ENCODE data around the gene YES1.

The YES1 gene

GRCh38 chr18:712401-713134, 99.5 kb downstream of the YES1 start, which contains the start of gene ENOSF1:
Gene ENOSF1 (minus strand): TSS chr18:712630. CDS start chr18:712587, 43 bp downstream.
- FAIRE-seq: no peak

GRCh38 chr18:711657-712400, 100.2 kb downstream of the YES1 start:
- peak; percentile 41 for DNase-seq (ENCODE audit: insufficient read length, low spot score)
- FAIRE-seq: peak; percentile 88
- TF ChIP-seq POLR2A (IDR thresholded peaks at IDR 0.05; ENCODE audit: low read depth, low read length): no peak

More at GRCh38 chr18:712401-713134, 99.5 kb downstream of the YES1 start, which contains the start of gene ENOSF1:
- DNase-seq (ENCODE audit: insufficient read length, low spot score): peak; percentile 88
- 0 out of 2 replicates have a peak, but pooled peaks have one; percentile 37 for TF ChIP-seq POLR2A (IDR thresholded peaks at IDR 0.05; ENCODE audit: low read depth, low read length)

- TF ChIP-seq POLR2A (IDR thresholded peaks at IDR 0.05; ENCODE audit: low read depth, low read length): no peak
- FAIRE-seq (no peak), DNase-seq (ENCODE audit: insufficient read length, low spot score) (no peak)
These were observed 100.8 kb downstream of the YES1 start for GRCh38 chr18:711310-711656.

- DNase-seq (ENCODE audit: insufficient read length, low spot score): no peak
- FAIRE-seq: peak; percentile 36
- TF ChIP-seq POLR2A (IDR thresholded peaks at IDR 0.05; ENCODE audit: low read depth, low read length): no peak
These were observed 101.4 kb downstream of the YES1 start for GRCh38 chr18:710418-711300.

GRCh38 chr18:709771-710170, 102.3 kb downstream of the YES1 start:
- FAIRE-seq: no peak
- no peak for DNase-seq (ENCODE audit: insufficient read length, low spot score)
- no peak for TF ChIP-seq POLR2A (IDR thresholded peaks at IDR 0.05; ENCODE audit: low read depth, low read length)

- no peak for DNase-seq (ENCODE audit: insufficient read length, low spot score)
- no peak for TF ChIP-seq POLR2A (IDR thresholded peaks at IDR 0.05; ENCODE audit: low read depth, low read length)
- no peak for FAIRE-seq
These were observed 103.9 kb downstream of the YES1 start for GRCh38 chr18:708096-708495.

- no peak for FAIRE-seq
- DNase-seq (ENCODE audit: insufficient read length, low spot score): no peak
- no peak for TF ChIP-seq POLR2A (IDR thresholded peaks at IDR 0.05; ENCODE audit: low read depth, low read length)
These were observed 105.6 kb downstream of the YES1 start for GRCh38 chr18:706405-706804.

GRCh38 chr18:703213-703967, 108.7 kb downstream of the YES1 start:
- DNase-seq (ENCODE audit: insufficient read length, low spot score): peak; percentile 35
- peak; percentile 81 for FAIRE-seq
- no peak for TF ChIP-seq POLR2A (IDR thresholded peaks at IDR 0.05; ENCODE audit: low read depth, low read length)

GRCh38 chr18:697800-698199, 114.2 kb downstream of the YES1 start:
- DNase-seq (ENCODE audit: insufficient read length, low spot score): no peak
- TF ChIP-seq POLR2A (IDR thresholded peaks at IDR 0.05; ENCODE audit: low read depth, low read length): no peak
- no peak for FAIRE-seq

- no peak for TF ChIP-seq POLR2A (IDR thresholded peaks at IDR 0.05; ENCODE audit: low read depth, low read length)
- no peak for DNase-seq (ENCODE audit: insufficient read length, low spot score)
- FAIRE-seq: no peak
These were observed 115.0 kb downstream of the YES1 start for GRCh38 chr18:697012-697411.

GRCh38 chr18:693466-694187, 118.4 kb downstream of the YES1 start:
- no peak for TF ChIP-seq POLR2A (IDR thresholded peaks at IDR 0.05; ENCODE audit: low read depth, low read length)
- FAIRE-seq (no peak), DNase-seq (ENCODE audit: insufficient read length, low spot score) (no peak)

- TF ChIP-seq POLR2A (IDR thresholded peaks at IDR 0.05; ENCODE audit: low read depth, low read length): no peak
- FAIRE-seq (no peak), DNase-seq (ENCODE audit: insufficient read length, low spot score) (no peak)
These were observed 119.2 kb downstream of the YES1 start for GRCh38 chr18:692824-693223.

- FAIRE-seq: no peak
- no peak for DNase-seq (ENCODE audit: insufficient read length, low spot score)
- TF ChIP-seq POLR2A (IDR thresholded peaks at IDR 0.05; ENCODE audit: low read depth, low read length): no peak
These were observed 123.7 kb downstream of the YES1 start for GRCh38 chr18:688323-688722.

Measured in H54 (cell line).